Hepatocyte (in vitro differentiated cells): Measurements from ENCODE around the gene BLACAT1. TPM values are rescaled to one million over a fixed set of nuclear protein-coding genes. Genes with fewer than 3 reads are reported as not detected.

ENCODE experiments used
- DNase-seq: peaks from one replicate; pipeline ENCODE4 v3.0.0-alpha.2; 2016; ENCODE audit warnings: low spot score
- H2AFZ ChIP-seq: fragments of 200-600 bp; sonication (generic); 2 replicates; pipeline ENCODE4 v1.6.0; 2016; ENCODE audit warnings: antibody characterized with exemption, mild to moderate bottlenecking
- H3K27ac ChIP-seq: fragments of 200-600 bp; sonication (generic); 2 replicates; pipeline ENCODE4 v1.5.1; 2016; ENCODE audit warnings: mild to moderate bottlenecking
- H3K27me3 ChIP-seq: fragments of 200-600 bp; sonication (generic); 2 replicates; pipeline ENCODE4 v1.6.1; 2016
- H3K36me3 ChIP-seq: fragments of 200-600 bp; sonication (generic); replicated peaks from 2 replicates; pipeline ENCODE4 v1.5.1; 2016; ENCODE audit warnings: low read depth; ENCODE audit not compliant: insufficient read depth
- H3K4me1 ChIP-seq: fragments of 200-600 bp; sonication (generic); 2 replicates; pipeline ENCODE4 v1.5.1; 2016; ENCODE audit warnings: mild to moderate bottlenecking, moderate library complexity; ENCODE audit not compliant: insufficient read depth
- H3K4me2 ChIP-seq: fragments of 200-600 bp; sonication (generic); 2 replicates; pipeline ENCODE4 v1.6.0; 2016
- H3K4me3 ChIP-seq: fragments of 200-600 bp; sonication (generic); 2 replicates; pipeline ENCODE4 v1.5.1; 2016; ENCODE audit warnings: mild to moderate bottlenecking
- H3K79me2 ChIP-seq: fragments of 200-600 bp; sonication (generic); 2 replicates; pipeline ENCODE4 v1.6.0; 2017; ENCODE audit warnings: mild to moderate bottlenecking
- H3K9me2 ChIP-seq: fragments of 200-600 bp; sonication (generic); replicated peaks from 2 replicates; pipeline ENCODE4 v1.6.0; 2017; ENCODE audit warnings: mild to moderate bottlenecking; ENCODE audit not compliant: insufficient read depth
- H3K9me3 ChIP-seq: fragments of 200-600 bp; sonication (generic); 2 replicates; pipeline ENCODE4 v1.5.1; 2016; ENCODE audit warnings: low read depth, mild to moderate bottlenecking
- H4K20me1 ChIP-seq: fragments of 200-600 bp; sonication (generic); 2 replicates; pipeline ENCODE4 v1.6.0; 2016; ENCODE audit warnings: mild to moderate bottlenecking; ENCODE audit not compliant: insufficient read depth, poor library complexity, severe bottlenecking
- CTCF ChIP-seq: fragments of 200-600 bp; sonication (generic); IDR thresholded peaks from 2 replicates; pipeline ENCODE4 v1.5.1; 2016; ENCODE audit warnings: antibody characterized with exemption, mild to moderate bottlenecking; ENCODE audit not compliant: poor library complexity
- EZH2 ChIP-seq: fragments of 200-600 bp; sonication (generic); IDR thresholded peaks from 2 replicates; pipeline ENCODE4 v1.6.1; 2016; ENCODE audit warnings: antibody characterized with exemption, mild to moderate bottlenecking, borderline replicate concordance
- EZH2phosphoT487 ChIP-seq: fragments of 200-600 bp; sonication (generic); IDR thresholded peaks from one replicate; pipeline ENCODE4 v1.6.1; 2018; ENCODE audit warnings: antibody characterized with exemption, mild to moderate bottlenecking, low read depth, moderate library complexity; ENCODE audit not compliant: unreplicated experiment, severe bottlenecking
- WGBS: methylation state at CpG from one replicate; pipeline ENCODE4 v1.1.6; 2016; ENCODE audit warnings: low lambda C conversion rate; ENCODE audit errors: missing lambda C conversion rate; 5-methylcytosine and 5-hydroxymethylcytosine counted together
- polyA plus RNA-seq: library from polyadenylated mRNA; unstranded; fragments of >200 nt; fragmentation: Nextera tagmentation; extraction: Ambion mirVana; gene quantifications from 2 replicates; pipeline ENCODE4 v1.2.1, GENCODE V29; 2016
- total RNA-seq: library from RNA; depleted of rRNA; stranded (reverse); fragments of >200 nt; gene quantifications from 2 replicates; pipeline ENCODE4 v1.2.3, GENCODE V29; 2014

Gene BLACAT1
- total and polyA plus RNA-seq, 2 experiments from 2014 or later = 0.40 to 0.58 TPM

GRCh38 chr1:205476648-205477047 is 20.8 kb upstream of the BLACAT1 start:
- Histone ChIP-seq H2AFZ (no peak overlapping the region), H3K4me1 (no peaks in the 10 kb centered on the region), H3K9me2 (no peaks in the 10 kb centered on the region), H3K9me3 (no peaks in the 10 kb centered on the region), H3K27ac (no peak overlapping the region), H4K20me1 (no peaks in the 10 kb centered on the region), H3K27me3 (peaks cover 34% of the 10 kb centered on the region), H3K79me2 (no peaks in the 10 kb centered on the region), H3K4me2 (no peak overlapping the region), H3K4me3 (no peak overlapping the region), H3K36me3 (no peaks in the 10 kb centered on the region)
- no peak for DNase-seq
- TF ChIP-seq CTCF (no peak), EZH2phosphoT487 (no peak), EZH2 (no peak)
- 90% methylated on average over 4 of the region's 4 CpGs for WGBS

DNA sequence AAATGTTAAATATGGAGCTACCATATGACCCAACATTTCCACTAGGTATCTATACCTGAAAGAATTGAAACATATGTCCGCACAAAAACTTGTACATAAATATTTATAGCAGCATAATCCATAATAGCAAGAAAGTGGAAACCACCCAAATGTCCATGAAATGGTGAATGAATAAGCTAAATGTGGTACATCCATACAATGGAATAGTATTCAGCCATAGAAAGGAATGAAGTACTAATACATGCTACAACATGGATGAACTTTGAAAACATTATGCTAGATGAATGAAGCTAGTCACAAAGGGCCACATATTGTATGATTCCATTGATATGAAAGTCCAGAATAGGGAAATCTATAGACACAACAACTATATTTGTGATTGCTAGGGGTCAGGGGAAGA is 20.0 kb upstream of the BLACAT1 start:
- Histone ChIP-seq H4K20me1 (no peaks in the 10 kb centered on the region), H3K9me3 (no peaks in the 10 kb centered on the region), H3K27me3 (peaks cover 27% of the 10 kb centered on the region), H2AFZ (no peak overlapping the region), H3K27ac (no peak overlapping the region), H3K4me2 (no peak overlapping the region), H3K4me3 (no peak overlapping the region), H3K36me3 (no peaks in the 10 kb centered on the region), H3K4me1 (no peaks in the 10 kb centered on the region), H3K9me2 (no peaks in the 10 kb centered on the region), H3K79me2 (no peaks in the 10 kb centered on the region)
- DNase-seq = no peak
- TF ChIP-seq CTCF (no peak), EZH2phosphoT487 (no peak), EZH2 (no peak)
- 100% methylated on average over 1 of the region's 1 CpG for WGBS

- no peak for TF ChIP-seq EZH2
- no peak for TF ChIP-seq EZH2phosphoT487
- TF ChIP-seq CTCF = no peak
- no peaks in the 10 kb centered on the region for H3K36me3 ChIP-seq
- DNase-seq = no peak
- H3K27ac ChIP-seq = no peak overlapping the region
- H3K4me1 ChIP-seq = no peaks in the 10 kb centered on the region
- H4K20me1 ChIP-seq = no peaks in the 10 kb centered on the region
- no peak overlapping the region for H3K4me3 ChIP-seq
- H3K79me2 ChIP-seq = no peaks in the 10 kb centered on the region
- H3K27me3 ChIP-seq = peaks cover 16% of the 10 kb centered on the region
- H3K4me2 ChIP-seq = no peak overlapping the region
- H2AFZ ChIP-seq = no peak overlapping the region
- no peaks in the 10 kb centered on the region for H3K9me3 ChIP-seq
- no peaks in the 10 kb centered on the region for H3K9me2 ChIP-seq
- 94% methylated on average over 3 of the region's 3 CpGs for WGBS
Measured at GRCh38 chr1:205474571-205474970, 18.7 kb upstream of the BLACAT1 start.

DNA sequence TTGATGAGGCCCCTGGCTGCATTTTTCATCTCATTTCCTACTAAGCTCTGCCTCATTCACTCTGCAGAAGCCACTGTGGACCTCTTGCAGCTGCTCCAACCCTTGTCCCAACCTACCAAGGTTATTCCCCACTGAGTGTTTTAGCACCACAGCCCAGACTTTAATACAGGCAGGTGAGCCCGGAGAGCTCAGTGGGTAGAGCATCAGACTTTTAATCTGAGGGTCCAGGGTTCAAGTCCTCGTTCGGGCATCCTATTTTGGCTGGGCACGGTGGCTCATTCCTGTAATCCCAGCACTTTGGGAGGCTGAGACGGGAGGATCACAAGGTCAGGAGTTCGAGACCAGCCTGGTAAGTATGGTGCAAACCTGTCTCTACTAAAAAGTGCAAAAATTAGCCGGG is 18.1 kb upstream of the BLACAT1 start:
- no peak for DNase-seq
- Histone ChIP-seq H3K79me2 (no peaks in the 10 kb centered on the region), H4K20me1 (no peaks in the 10 kb centered on the region), H3K27ac (no peak overlapping the region), H2AFZ (no peak overlapping the region), H3K9me3 (no peaks in the 10 kb centered on the region), H3K4me2 (no peak overlapping the region), H3K36me3 (no peaks in the 10 kb centered on the region), H3K4me3 (no peak overlapping the region), H3K27me3 (peaks cover 20% of the 10 kb centered on the region), H3K4me1 (no peaks in the 10 kb centered on the region), H3K9me2 (no peaks in the 10 kb centered on the region)
- WGBS = 90% methylated on average over 7 of the region's 7 CpGs
- TF ChIP-seq CTCF = no peak
- TF ChIP-seq EZH2phosphoT487 = no peak
- TF ChIP-seq EZH2 = no peak
